Cardiac muscle cell (in vitro differentiated cells and primary cell): Measurements from ENCODE around the gene RAD9A. TPM values are rescaled to one million over a fixed set of nuclear protein-coding genes. Genes with fewer than 3 reads are reported as not detected.
A peak's percentile ranks its signal among the peaks of the same experiment; 100 is the strongest.
"Not testable (repeated sequence)": the region's sequence is repeated elsewhere in the genome, so short reads cannot be mapped to it uniquely, and the experiment has no call there.

Experiments used
- DNase-seq, 2 donors: peaks; one replicate each; pipeline versions ENCODE4 v3.0.0 to v3.0.0-alpha.2; 2010 to 2017; ENCODE audit warnings: low read depth in 1 of 2, low spot score in 1 of 2
- H3K27ac ChIP-seq: fragments of 200-600 bp; sonication (generic); 2 replicates; pipeline ENCODE4 v1.5.1; 2016
- H3K27me3 ChIP-seq: fragments of 200-600 bp; sonication (generic); 2 replicates; pipeline ENCODE4 v1.6.0; 2016; ENCODE audit warnings: control low read depth
- H3K36me3 ChIP-seq: fragments of 200-600 bp; sonication (generic); 2 replicates; pipeline ENCODE4 v1.5.1; 2016; ENCODE audit warnings: control low read depth
- H3K4me1 ChIP-seq: fragments of 200-600 bp; sonication (generic); 2 replicates; pipeline ENCODE4 v1.8.1; 2017; ENCODE audit warnings: low read depth, mild to moderate bottlenecking, mixed run types
- H3K4me3 ChIP-seq: fragments of 200-600 bp; sonication (generic); 2 replicates; pipeline ENCODE4 v1.5.1; 2016; ENCODE audit warnings: mild to moderate bottlenecking
- H3K9me3 ChIP-seq: fragments of 200-600 bp; sonication (generic); 2 replicates; pipeline ENCODE4 v1.5.1; 2017; ENCODE audit warnings: low read depth, mild to moderate bottlenecking, control low read depth
- CTCF ChIP-seq: IDR thresholded peaks from 2 replicates; pipeline ENCODE4 v1.5.1; 2012; ENCODE audit warnings: low read depth, mild to moderate bottlenecking, low read length
- polyA plus RNA-seq: library from polyadenylated mRNA; unstranded; fragments of >200 nt; fragmentation: Nextera tagmentation; extraction: Ambion mirVana; gene quantifications from 2 replicates; pipeline ENCODE4 v1.2.1, GENCODE V29; 2016
- total RNA-seq: library from RNA; depleted of rRNA; stranded (reverse); fragments of >200 nt; gene quantifications from 2 replicates; pipeline ENCODE4 v1.2.3, GENCODE V29; 2016

Gene RAD9A
- total and polyA plus RNA-seq, 2 experiments from 2014 or later = 22.2 to 27.5 TPM

DNA sequence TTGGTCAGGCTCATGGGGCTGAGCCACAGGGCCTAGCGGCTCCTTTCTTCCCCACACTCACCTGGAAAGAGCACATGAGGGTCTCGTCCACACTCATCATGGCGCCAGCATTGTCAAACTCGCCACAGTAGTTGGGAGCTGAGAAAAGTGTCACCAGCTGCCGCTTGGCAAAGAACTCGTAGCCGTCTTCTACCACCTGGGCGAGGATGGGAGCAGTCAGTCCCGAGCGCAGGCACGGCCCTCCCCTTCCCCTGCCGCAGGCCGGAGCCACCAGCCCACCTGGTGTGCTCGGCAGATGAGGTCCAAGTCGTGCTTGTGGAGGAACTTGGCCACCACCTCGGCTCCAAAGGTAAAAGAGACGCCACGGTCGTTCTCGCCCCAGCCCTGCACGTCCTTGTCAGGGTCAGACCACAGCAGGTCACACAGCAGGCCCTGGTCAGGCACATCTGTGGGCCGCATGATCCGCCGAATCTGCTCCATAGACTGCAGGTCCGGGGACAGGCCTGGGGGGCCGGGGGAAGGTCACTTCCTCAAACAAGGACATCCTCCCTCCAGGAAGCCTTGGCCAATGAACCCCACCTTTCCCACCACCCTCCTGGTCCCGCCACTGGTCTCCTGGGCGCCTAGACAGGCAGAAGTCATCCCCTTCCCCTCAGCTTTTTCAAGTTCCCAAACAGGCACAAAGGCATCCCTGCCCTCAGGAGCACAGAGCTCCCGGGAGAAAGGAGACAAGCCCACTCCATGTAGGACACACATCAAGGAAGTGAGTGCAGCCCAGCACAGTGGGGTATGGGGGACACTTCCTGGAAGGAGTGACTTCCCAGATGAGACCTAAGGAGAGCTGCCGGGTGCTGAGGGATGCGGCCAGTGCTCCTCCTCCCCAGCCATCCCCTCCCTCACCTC is 7.1 kb downstream of the RAD9A start:
- no peak for TF ChIP-seq CTCF
- no peaks in the 10 kb centered on the region for H3K9me3 ChIP-seq
- no peak for DNase-seq
- H3K4me3 ChIP-seq = no peak overlapping the region
- no peak overlapping the region for H3K27ac ChIP-seq
- H3K27me3 ChIP-seq = no peaks in the 10 kb centered on the region
- H3K36me3 ChIP-seq = peaks cover 20% of the 10 kb centered on the region
- peaks cover 10% of the 10 kb centered on the region for H3K4me1 ChIP-seq

DNA sequence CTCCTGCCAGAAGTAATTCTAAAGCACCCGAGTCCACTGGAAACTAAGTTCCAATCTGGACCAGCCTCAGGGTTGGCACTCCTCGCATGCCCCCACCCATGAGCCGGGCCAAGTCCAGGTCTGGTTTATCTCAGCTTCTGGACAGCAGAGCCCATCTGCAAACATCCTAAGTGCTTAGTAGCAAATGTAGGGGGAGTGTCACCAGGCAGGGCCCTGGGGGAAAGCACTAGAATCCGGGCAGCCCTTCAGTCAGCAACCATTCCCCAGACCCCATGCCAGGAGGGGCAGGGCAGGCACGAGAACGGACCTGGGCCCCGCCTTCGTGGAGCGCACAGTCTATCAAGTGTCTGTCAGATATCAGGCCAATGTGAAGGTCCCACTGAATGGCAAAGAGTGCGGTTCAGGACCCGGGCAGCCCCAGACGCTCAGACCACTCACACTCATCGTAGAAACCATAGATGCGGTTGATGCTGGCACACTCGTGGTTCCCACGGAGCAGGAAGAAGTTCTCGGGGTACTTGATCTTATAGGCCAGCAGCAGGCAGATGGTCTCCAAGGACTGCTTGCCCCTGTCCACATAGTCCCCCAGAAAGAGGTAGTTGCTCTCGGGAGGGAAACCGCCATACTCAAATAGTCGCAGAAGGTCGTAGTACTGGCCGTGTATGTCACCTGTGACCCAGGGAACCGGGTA is 8.6 kb downstream of the RAD9A start:
- TF ChIP-seq CTCF = no peak
- H3K36me3 ChIP-seq = peaks cover 20% of the 10 kb centered on the region

GRCh38 chr11:67400942-67401494 is 9.2 kb downstream of the RAD9A start:
- H3K4me1 ChIP-seq = peaks cover 10% of the 10 kb centered on the region

More for the DNA sequence above, 8.6 kb downstream of the RAD9A start:
- Histone ChIP-seq H3K4me1 (peaks cover 10% of the 10 kb centered on the region), H3K27me3 (no peaks in the 10 kb centered on the region), H3K4me3 (peak overlapping the region; percentile 73), H3K9me3 (no peaks in the 10 kb centered on the region), H3K27ac (no peak overlapping the region)
- peak in 1 of 2 donors; percentile 6 for DNase-seq

DNA sequence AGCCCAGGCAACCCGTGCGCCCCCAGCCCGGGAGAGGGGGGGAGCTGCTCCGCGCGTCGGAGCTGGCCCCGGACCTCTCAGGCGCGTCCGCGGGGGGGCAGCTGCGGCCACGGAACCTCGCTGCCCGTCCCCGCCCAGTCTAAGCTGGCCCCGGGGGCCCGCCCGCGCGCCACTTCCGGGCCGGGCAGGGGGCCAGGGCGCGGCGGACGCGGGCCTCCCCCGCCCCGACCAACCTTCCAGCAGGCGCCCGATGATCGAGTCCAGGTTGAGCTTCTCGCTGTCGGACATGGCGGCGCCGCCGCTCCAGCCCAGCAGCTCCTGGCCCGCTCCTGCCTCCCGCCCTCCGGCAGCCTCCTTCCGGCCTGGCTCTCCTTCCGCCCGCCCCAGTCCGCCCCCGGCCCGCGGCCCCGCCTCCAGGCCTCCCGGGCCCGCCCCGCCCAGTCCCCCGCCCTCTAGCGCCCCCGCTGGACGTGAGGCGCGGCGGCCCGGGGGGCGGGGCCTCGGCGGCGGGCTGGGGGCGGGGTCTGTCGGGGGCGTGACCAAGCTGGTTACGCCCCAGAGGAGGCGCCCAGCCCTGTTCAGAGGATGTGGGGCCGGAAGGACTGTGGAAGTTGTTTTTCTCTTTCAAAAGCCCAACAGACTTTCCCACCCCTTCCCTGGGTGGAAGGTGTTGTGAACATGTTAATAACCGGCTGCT is 9.9 kb downstream of the RAD9A start, which contains the start of gene PPP1CA:
TSS of gene PPP1CA (minus strand) at position 364 of the 697 bp plus-strand sequence. CDS start at position 288, 76 bp downstream.
- Histone ChIP-seq H3K4me3 (peak within 1 kb of the TSS; percentile 73), H3K36me3 (peaks cover 20% of the 10 kb centered on the region), H3K4me1 (peaks cover 10% of the 10 kb centered on the region), H3K27me3 (no peaks in the 10 kb centered on the region), H3K27ac (peak within 1 kb of the TSS; percentile 90), H3K9me3 (no peaks in the 10 kb centered on the region)
- peak; percentile 13 for TF ChIP-seq CTCF
- peak; percentile 93 to 95 for DNase-seq

More at GRCh38 chr11:67400942-67401494, 9.2 kb downstream of the RAD9A start:
- peak in 1 of 2 donors; percentile 21 for DNase-seq
- no peaks in the 10 kb centered on the region for H3K9me3 ChIP-seq
- TF ChIP-seq CTCF = no peak
- H3K27me3 ChIP-seq = no peaks in the 10 kb centered on the region
- peak overlapping the region; percentile 90 for H3K27ac ChIP-seq
- H3K4me3 ChIP-seq = peak overlapping the region; percentile 73
- H3K36me3 ChIP-seq = peaks cover 20% of the 10 kb centered on the region

GRCh38 chr11:67402192-67402839 is 10.5 kb downstream of the RAD9A start:
- peak overlapping the region; percentile 58 for H3K27ac ChIP-seq
- not testable (repeated sequence) for H3K4me3 ChIP-seq

DNA sequence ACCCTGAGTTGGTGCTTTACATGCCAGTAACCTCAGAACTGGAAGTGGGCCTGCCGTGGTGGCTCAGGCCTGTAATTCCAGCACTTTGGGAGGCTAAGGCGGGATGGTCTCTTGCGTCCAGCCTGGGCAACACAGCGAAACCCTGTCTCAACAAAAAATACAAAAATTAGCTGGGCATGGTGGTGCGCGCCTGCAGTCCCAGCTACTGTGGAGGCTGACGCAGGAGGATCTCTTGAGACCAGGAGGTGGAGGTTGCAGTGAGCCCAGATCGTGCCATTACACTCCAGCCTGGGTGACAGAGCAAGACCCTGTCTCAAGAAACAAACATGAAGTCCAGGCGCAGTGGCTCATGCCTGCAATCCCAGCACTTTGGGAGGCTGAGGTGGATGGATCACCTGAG is 11.3 kb downstream of the RAD9A start:
- H3K4me3 ChIP-seq, H3K27ac ChIP-seq, H3K27me3 ChIP-seq, DNase-seq, H3K9me3 ChIP-seq, H3K36me3 ChIP-seq: not testable (repeated sequence)
- peaks cover 10% of the 10 kb centered on the region for H3K4me1 ChIP-seq

More at GRCh38 chr11:67402192-67402839, 10.5 kb downstream of the RAD9A start:
- H3K27me3 ChIP-seq, H3K9me3 ChIP-seq, DNase-seq: not testable (repeated sequence)
- H3K4me1 ChIP-seq = peaks cover 10% of the 10 kb centered on the region
- H3K36me3 ChIP-seq = peaks cover 17% of the 10 kb centered on the region
